HEK293 (cell line): Measurements from ENCODE around the gene ZNF112.

Source experiments
- CTCF ChIA-PET: fragments of 350-600 bp; formaldehyde crosslinking; extraction: SDS; loops from one replicate; lab custom pipeline; 2021; ENCODE audit warnings: antibody characterized with exemption; lab: Yijun Ruan, JAX
- POLR2A ChIA-PET: fragments of 300-600 bp; formaldehyde crosslinking; extraction: SDS; loops from one replicate; lab custom pipeline; 2020; ENCODE audit warnings: antibody characterized with exemption, inconsistent platforms; lab: Yijun Ruan, JAX
- H3K27ac ChIP-seq: fragments of 200-500 bp; sonication (Bioruptor generic); 2 replicates; pipeline ENCODE4 v1.5.1; 2014; ENCODE audit warnings: low read depth, low read length, control low read depth, inconsistent platforms; ENCODE audit errors: extremely low read depth
- H3K36me3 ChIP-seq, 2 experiments: fragments of 200-500 bp in 1 of 2; sonication (Bioruptor generic) in 1 of 2; 1 replicate in 1 of 2; 2 replicates in 1 of 2; pipeline ENCODE4 v1.5.1; 2014 to 2017; ENCODE audit warnings: inconsistent platforms in 2 of 2, low read length in 2 of 2; ENCODE audit not compliant: control insufficient read depth in 2 of 2, insufficient read depth in 1 of 2
- H3K4me1 ChIP-seq: fragments of 200-500 bp; sonication (Bioruptor generic); 2 replicates; pipeline ENCODE4 v1.5.1; 2014; ENCODE audit warnings: mild to moderate bottlenecking, low read length, inconsistent platforms; ENCODE audit not compliant: control insufficient read depth, insufficient read depth
- H3K4me3 ChIP-seq: 2 replicates; pipeline ENCODE4 v1.5.1; 2011; ENCODE audit warnings: low read depth, mild to moderate bottlenecking, control low read depth, low read length, moderate library complexity
- H3K9me3 ChIP-seq: fragments of 200-500 bp; sonication (Bioruptor generic); 2 replicates; pipeline ENCODE4 v1.5.1; 2014; ENCODE audit warnings: low read depth, low read length, inconsistent platforms; ENCODE audit not compliant: control insufficient read depth, insufficient read depth
- ATF2 ChIP-seq: fragments of 450-650 bp; formaldehyde crosslinking; IDR thresholded peaks from 2 replicates; pipeline ENCODE4 v1.5.1; 2016; ENCODE audit warnings: missing biosample characterization, missing genetic modification characterization, low read depth
- HOXA7 ChIP-seq: sonication (generic); formaldehyde crosslinking; IDR thresholded peaks from 2 replicates; pipeline ENCODE4 v1.8.1; 2022; ENCODE audit warnings: missing genetic modification reagents, borderline replicate concordance
- KLF9 ChIP-seq: fragments of 450-650 bp; formaldehyde crosslinking; IDR thresholded peaks from 2 replicates; pipeline ENCODE4 v1.5.1; 2016; ENCODE audit warnings: missing biosample characterization, missing genetic modification characterization, low read depth
- SCRT1 ChIP-seq: fragments of 450-650 bp; formaldehyde crosslinking; IDR thresholded peaks from 2 replicates; pipeline ENCODE4 v1.5.1; 2016; ENCODE audit warnings: missing biosample characterization, missing genetic modification characterization, borderline replicate concordance
- SP7 ChIP-seq: fragments of 450-650 bp; formaldehyde crosslinking; IDR thresholded peaks from 2 replicates; pipeline ENCODE4 v1.5.1; 2016; ENCODE audit warnings: missing biosample characterization, missing genetic modification characterization
- ZBTB11 ChIP-seq: fragments of 450-650 bp; formaldehyde crosslinking; conservative IDR thresholded peaks from 2 replicates; pipeline ENCODE4 v1.5.1; 2016; ENCODE audit warnings: low read depth, missing biosample characterization, missing genetic modification characterization
- ZEB2 ChIP-seq: fragments of 450-650 bp; formaldehyde crosslinking; IDR thresholded peaks from 2 replicates; pipeline ENCODE4 v1.5.1; 2016; ENCODE audit warnings: missing biosample characterization, missing genetic modification characterization
- ZNF146 ChIP-seq: fragments of 450-650 bp; formaldehyde crosslinking; IDR thresholded peaks from 2 replicates; pipeline ENCODE4 v1.5.1; 2016; ENCODE audit warnings: missing biosample characterization, missing genetic modification characterization
- ZNF19 ChIP-seq: fragments of 450-650 bp; formaldehyde crosslinking; IDR thresholded peaks from 2 replicates; pipeline ENCODE4; 2016; ENCODE audit warnings: missing biosample characterization, missing genetic modification characterization, low read depth
- ZNF391 ChIP-seq: fragments of 450-650 bp; formaldehyde crosslinking; IDR thresholded peaks from 2 replicates; pipeline ENCODE4 v1.5.1; 2016; ENCODE audit warnings: low read depth, missing biosample characterization, missing genetic modification characterization, borderline replicate concordance
- ZNF48 ChIP-seq: fragments of 450-650 bp; formaldehyde crosslinking; IDR thresholded peaks from 2 replicates; pipeline ENCODE4 v1.5.1; 2016; ENCODE audit warnings: missing biosample characterization, missing genetic modification characterization
- ZNF560 ChIP-seq: fragments of 450-650 bp; formaldehyde crosslinking; IDR thresholded peaks from 2 replicates; pipeline ENCODE4 v1.5.1; 2017; ENCODE audit warnings: missing biosample characterization, missing genetic modification characterization, borderline replicate concordance
- ZNF692 ChIP-seq: fragments of 450-650 bp; formaldehyde crosslinking; IDR thresholded peaks from 2 replicates; pipeline ENCODE4 v1.5.1; 2016; ENCODE audit warnings: missing biosample characterization, missing genetic modification characterization

ZNF112 gene

GRCh38 chr19:44308011-44308410, 48.5 kb downstream of the ZNF112 start:
- peaks cover 0 to 3% of the 10 kb centered on the region in 2 experiments; a peak in 1 of 3 replicates for H3K36me3 ChIP-seq
- ChIA-PET POLR2A (no interaction called here), CTCF (interaction anchor here (0.5 kb wide), 1 partner anchor 159 kb away, joined by 3 read pairs; no protein-coding TSS in a partner anchor)
- H3K4me1 ChIP-seq, result peaks cover 8% of the 10 kb centered on the region
- H3K9me3 ChIP-seq, result no peaks in the 10 kb centered on the region; the same call in 1 of the 2 replicates
- no peak overlapping the region for H3K27ac ChIP-seq
- H3K4me3 ChIP-seq, result no peak overlapping the region
- TF ChIP-seq HOXA7 (CRISPR knock-in tag), result no peak
- no peak for TF ChIP-seq ATF2
- TF ChIP-seq SP7 (tag by site-specific recombination), result no peak
- no peak for TF ChIP-seq ZNF560 (tag by site-specific recombination)
- TF ChIP-seq ZNF48, result no peak
- no peak for TF ChIP-seq ZNF692 (tag by site-specific recombination)
- TF ChIP-seq KLF9 (tag by site-specific recombination), result no peak

- CTCF ChIA-PET, result no interaction called here
- no peak overlapping the region for H3K27ac ChIP-seq
- no peaks in the 10 kb centered on the region; the same call in 1 of the 2 replicates for H3K9me3 ChIP-seq
- no peak for TF ChIP-seq ZEB2 (tag by site-specific recombination)
- TF ChIP-seq ZBTB11 (tag by site-specific recombination), result no peak
- no peak for TF ChIP-seq SCRT1 (tag by site-specific recombination)
- no peak for TF ChIP-seq ZNF391 (tag by site-specific recombination)
- no peak overlapping the region for H3K4me3 ChIP-seq
- POLR2A ChIA-PET, result no interaction called here
- peaks cover 8% of the 10 kb centered on the region for H3K4me1 ChIP-seq
- H3K36me3 ChIP-seq, result peaks cover 13 to 16% of the 10 kb centered on the region in 2 experiments
Measured at GRCh38 chr19:44306283-44306682, 50.2 kb downstream of the ZNF112 start.

- POLR2A ChIA-PET, result interaction anchor here (0.7 to 1.8 kb wide), 3 partner anchors 19 to 141 kb away, joined by 3 to 11 read pairs (median 4); partner anchors contain the start of gene ZNF226
- H3K4me3 ChIP-seq, result no peak overlapping the region
- CTCF ChIA-PET, result no interaction called here
Measured at GRCh38 chr19:44305457-44305856, 51.0 kb downstream of the ZNF112 start.

More at GRCh38 chr19:44305457-44305856, 51.0 kb downstream of the ZNF112 start:
- H3K36me3 ChIP-seq, result peaks cover 19% of the 10 kb centered on the region in 2 experiments
- H3K9me3 ChIP-seq, result no peaks in the 10 kb centered on the region; the same call in 1 of the 2 replicates
- no peak overlapping the region for H3K27ac ChIP-seq
- no peak for TF ChIP-seq ZNF146 (tag by site-specific recombination)
- 0 out of 2 replicates have a peak, but pooled peaks have one; percentile 37 for TF ChIP-seq ZNF19
- H3K4me1 ChIP-seq, result peaks cover 8% of the 10 kb centered on the region
